Measurements from ENCODE around the gene PTCHD1. TPM values are rescaled to one million over a fixed set of nuclear protein-coding genes. Genes with fewer than 3 reads are reported as not detected.

Gene PTCHD1
- total and polyA plus RNA-seq, 2 of the 4 experiments (the other 2 are of a cell fraction) = not detected

DNA sequence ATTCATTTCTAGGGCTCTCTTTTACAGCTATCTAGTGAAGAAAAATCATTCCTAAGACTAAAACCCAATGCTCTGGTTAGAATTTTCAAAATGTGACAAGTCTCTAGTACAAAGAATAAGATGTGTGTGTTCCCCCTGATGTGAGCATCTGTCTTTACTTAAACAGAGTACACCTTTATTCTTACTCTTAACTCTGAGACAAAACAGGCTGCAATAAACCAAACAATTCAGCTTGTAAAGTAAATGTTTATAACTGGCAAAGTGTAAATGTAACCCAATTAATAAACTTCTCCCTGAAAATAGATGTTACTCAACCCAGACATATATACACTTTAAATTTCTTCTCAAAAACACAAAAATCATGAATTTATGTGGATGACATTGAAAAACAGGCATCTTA is 51.6 kb downstream of the PTCHD1 start:
- no peaks in the 10 kb centered on the region for H3K4me1 ChIP-seq (ENCODE audit: control insufficient read depth, insufficient read depth, low read length)
- in situ Hi-C loops (cut with MboI; ENCODE audit: low sequenced_read_pairs) = no loop called here
- POLR2A ChIA-PET (ENCODE audit: unreplicated experiment) = no interaction called here
- dilution Hi-C loops (cut with HindIII; ENCODE audit: low sequenced_read_pairs, unreplicated experiment) = no loop called here
- no TSS peak for BruUV-seq (replicated peaks)
- H3K18ac ChIP-seq (ENCODE audit: low read depth, low read length) = no peak overlapping the region
- H3K36me3 ChIP-seq (ENCODE audit: control insufficient read depth, insufficient read depth, low read length) = no peaks in the 10 kb centered on the region
- no peak overlapping the region for H3K4me3 ChIP-seq (ENCODE audit: insufficient read depth, low read depth, low read length)
- no peaks in the 10 kb centered on the region for H4K20me1 ChIP-seq (ENCODE audit: insufficient read depth, low read length)
- H3K4ac ChIP-seq (ENCODE audit: low read depth, low read length) = no peak overlapping the region
- H4K91ac ChIP-seq (ENCODE audit: insufficient read depth, low read depth, low read length) = no peak overlapping the region
- H3K14ac ChIP-seq (replicated peaks; ENCODE audit: low read depth, low read length) = no peak overlapping the region
- no peaks in the 10 kb centered on the region for H3K9me1 ChIP-seq (ENCODE audit: insufficient read depth, low read length)
- DNase-seq (no peak), ATAC-seq (ENCODE audit: low read depth) (no peak)
- H2AFZ ChIP-seq (replicated peaks; ENCODE audit: low read length, poor library complexity) = no peak overlapping the region
- H2BK120ac ChIP-seq (ENCODE audit: low read depth, low read length) = no peak overlapping the region
- no peak overlapping the region for H4K8ac ChIP-seq (ENCODE audit: low read depth in 2 of 2, low read length in 2 of 2)
- H3K27me3 ChIP-seq (ENCODE audit: control insufficient read depth, insufficient read depth, low read length) = no peaks in the 10 kb centered on the region
- H4K5ac ChIP-seq (ENCODE audit: low read depth, low read length) = no peak overlapping the region
- CTCF ChIA-PET = no interaction called here
- no peak overlapping the region for H3K23ac ChIP-seq (ENCODE audit: low read depth, low read length)
- no peak overlapping the region for H3K4me2 ChIP-seq (ENCODE audit: low read depth, low read length)
- H2BK15ac ChIP-seq (ENCODE audit: low read depth, low read length) = no peak overlapping the region
- H2BK5ac ChIP-seq (ENCODE audit: low read depth, low read length, poor library complexity, severe bottlenecking) = no peak overlapping the region
- H2BK20ac ChIP-seq (ENCODE audit: low read depth, low read length) = no peak overlapping the region
- H2AK9ac ChIP-seq (replicated peaks; ENCODE audit: low read depth, low read length, poor library complexity) = no peak overlapping the region
- no peaks in the 10 kb centered on the region for H3K9me3 ChIP-seq (ENCODE audit: control insufficient read depth, insufficient read depth, low read length)
- H3K79me1 ChIP-seq (ENCODE audit: low read depth in 1 of 2, low read length in 2 of 2) = no peaks in the 10 kb centered on the region
- TF ChIP-seq MAFK (IDR thresholded peaks at IDR 0.05; ENCODE audit: low read depth, low read length) (no peak), MXI1 (IDR thresholded peaks at IDR 0.05; ENCODE audit: borderline replicate concordance, low read depth, low read length) (no peak), MAZ (IDR thresholded peaks at IDR 0.05; ENCODE audit: borderline replicate concordance, low read depth, low read length) (no peak), RCOR1 (IDR thresholded peaks at IDR 0.05; ENCODE audit: insufficient replicate concordance, low read length) (no peak), POLR2A (IDR thresholded peaks at IDR 0.05; ENCODE audit: low read depth, low read length) (no peak), CEBPB (IDR thresholded peaks at IDR 0.05; ENCODE audit: low read depth, low read length) (no peak), CHD1 (IDR thresholded peaks at IDR 0.05; ENCODE audit: low read depth, low read length) (no peak), FOS (IDR thresholded peaks at IDR 0.05; ENCODE audit: low read depth, low read length) (no peak)
- TF ChIP-seq, protein P1, sequence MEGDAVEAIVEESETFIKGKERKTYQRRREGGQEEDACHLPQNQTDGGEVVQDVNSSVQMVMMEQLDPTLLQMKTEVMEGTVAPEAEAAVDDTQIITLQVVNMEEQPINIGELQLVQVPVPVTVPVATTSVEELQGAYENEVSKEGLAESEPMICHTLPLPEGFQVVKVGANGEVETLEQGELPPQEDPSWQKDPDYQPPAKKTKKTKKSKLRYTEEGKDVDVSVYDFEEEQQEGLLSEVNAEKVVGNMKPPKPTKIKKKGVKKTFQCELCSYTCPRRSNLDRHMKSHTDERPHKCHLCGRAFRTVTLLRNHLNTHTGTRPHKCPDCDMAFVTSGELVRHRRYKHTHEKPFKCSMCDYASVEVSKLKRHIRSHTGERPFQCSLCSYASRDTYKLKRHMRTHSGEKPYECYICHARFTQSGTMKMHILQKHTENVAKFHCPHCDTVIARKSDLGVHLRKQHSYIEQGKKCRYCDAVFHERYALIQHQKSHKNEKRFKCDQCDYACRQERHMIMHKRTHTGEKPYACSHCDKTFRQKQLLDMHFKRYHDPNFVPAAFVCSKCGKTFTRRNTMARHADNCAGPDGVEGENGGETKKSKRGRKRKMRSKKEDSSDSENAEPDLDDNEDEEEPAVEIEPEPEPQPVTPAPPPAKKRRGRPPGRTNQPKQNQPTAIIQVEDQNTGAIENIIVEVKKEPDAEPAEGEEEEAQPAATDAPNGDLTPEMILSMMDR (conservative IDR thresholded peaks at IDR 0.05; ENCODE audit: low read depth, low read length) = no peak
- TF ChIP-seq, protein P2, sequence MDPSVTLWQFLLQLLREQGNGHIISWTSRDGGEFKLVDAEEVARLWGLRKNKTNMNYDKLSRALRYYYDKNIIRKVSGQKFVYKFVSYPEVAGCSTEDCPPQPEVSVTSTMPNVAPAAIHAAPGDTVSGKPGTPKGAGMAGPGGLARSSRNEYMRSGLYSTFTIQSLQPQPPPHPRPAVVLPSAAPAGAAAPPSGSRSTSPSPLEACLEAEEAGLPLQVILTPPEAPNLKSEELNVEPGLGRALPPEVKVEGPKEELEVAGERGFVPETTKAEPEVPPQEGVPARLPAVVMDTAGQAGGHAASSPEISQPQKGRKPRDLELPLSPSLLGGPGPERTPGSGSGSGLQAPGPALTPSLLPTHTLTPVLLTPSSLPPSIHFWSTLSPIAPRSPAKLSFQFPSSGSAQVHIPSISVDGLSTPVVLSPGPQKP (IDR thresholded peaks at IDR 0.05; ENCODE audit: borderline replicate concordance, low read depth, low read length) = no peak
- H3K9ac ChIP-seq (ENCODE audit: low read depth, low read length) = no peak overlapping the region
- intact Hi-C loops (cut with micrococcal nuclease) = no loop called here
- H2AK5ac ChIP-seq (ENCODE audit: low read depth, low read length) = no peak overlapping the region
- no peak overlapping the region for H3K56ac ChIP-seq (ENCODE audit: extremely low read depth, insufficient read depth, low read length)
- no peak overlapping the region for H3K27ac ChIP-seq (ENCODE audit: insufficient read depth, low read length)
